Measurements from ENCODE around the gene TPRX1.
A peak's percentile ranks its signal among the peaks of the same experiment; 100 is the strongest.
"Not testable (repeated sequence)": the region's sequence is repeated elsewhere in the genome, so short reads cannot be mapped to it uniquely, and the experiment has no call there.

Gene TPRX1

GRCh38 chr19:47804451-47804850 lies at the start of gene TPRX1:
TPRX1 (minus strand) TSS chr19:47804551; CDS start chr19:47804539, 12 bp downstream.
- not testable (repeated sequence) for DNase-seq

DNA sequence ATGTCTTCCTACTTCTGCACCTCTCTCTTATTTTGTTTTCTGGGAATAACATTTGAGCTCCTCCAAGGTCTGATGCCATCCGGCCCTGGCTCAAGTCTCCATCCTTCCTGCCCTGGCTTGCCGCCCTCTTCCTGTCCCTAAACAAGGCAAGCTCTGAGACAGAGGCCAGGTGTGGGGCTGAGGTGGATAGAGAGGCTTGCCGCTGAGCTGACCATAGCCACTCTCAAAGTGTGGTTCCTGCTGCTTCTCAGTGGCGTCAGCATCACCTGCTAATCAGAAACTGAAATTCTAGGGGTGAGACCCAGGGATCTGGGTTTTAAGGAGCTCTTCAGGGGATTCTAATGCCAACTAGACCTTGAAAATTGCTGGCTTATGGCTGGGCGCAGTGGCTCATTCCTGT lies 48.7 kb upstream of the TPRX1 start:
- DNase-seq: no peak

DNA sequence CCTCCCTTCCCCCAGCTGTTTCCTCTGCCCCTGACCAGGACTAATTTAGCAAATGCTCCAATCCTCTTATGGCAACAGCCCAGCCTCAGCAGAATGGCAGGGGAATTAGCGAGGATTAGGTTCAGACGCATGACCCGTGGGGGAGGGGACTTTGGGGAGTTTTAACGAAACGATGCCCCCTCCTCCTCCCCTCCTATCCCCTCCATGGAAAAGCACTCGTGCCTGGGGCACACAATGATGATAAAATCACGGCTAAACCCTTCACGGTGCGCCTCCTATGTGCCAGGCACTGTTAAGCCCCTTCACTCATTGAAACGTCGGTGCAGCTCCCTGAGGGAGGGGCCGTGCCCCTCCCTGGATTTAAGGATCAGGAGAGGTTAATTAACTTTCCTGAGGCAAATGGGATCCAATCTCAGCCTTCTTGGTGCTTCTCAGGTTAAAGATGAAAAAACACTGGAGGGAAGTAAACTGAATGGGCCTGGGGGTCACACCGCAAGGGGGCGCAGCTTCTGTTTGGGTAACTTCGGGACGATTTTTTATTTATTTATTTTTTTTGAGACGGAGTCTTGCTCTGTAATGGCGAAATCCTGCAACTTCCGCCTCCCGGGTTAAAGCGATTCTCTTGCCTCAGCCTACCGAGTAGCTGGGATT lies 44.6 kb upstream of the TPRX1 start:
- DNase-seq: no peak

DNA sequence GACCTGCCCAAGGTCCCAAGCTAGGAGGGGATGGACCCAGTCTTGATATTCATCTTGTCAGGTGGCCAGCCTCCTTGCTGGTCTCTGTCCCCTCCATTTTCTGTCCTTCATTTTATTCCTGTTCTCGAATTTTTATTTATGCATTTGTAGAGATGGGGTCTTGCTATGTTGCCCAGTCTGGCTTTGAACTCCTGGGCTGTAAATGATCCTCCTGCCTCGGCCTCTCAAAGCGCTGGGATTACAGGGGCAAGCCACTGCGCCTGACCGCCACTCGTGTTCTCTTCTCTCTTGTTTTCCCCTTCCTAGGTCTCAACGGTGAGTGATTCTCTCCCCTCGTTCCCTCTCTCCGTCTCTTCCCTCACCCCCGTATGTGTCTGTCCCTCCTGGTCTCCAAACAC lies 44.1 kb upstream of the TPRX1 start:
- no peak for DNase-seq

- no peak for DNase-seq
Observed at GRCh38 chr19:47842941-47843340, 38.6 kb upstream of the TPRX1 start.

DNA sequence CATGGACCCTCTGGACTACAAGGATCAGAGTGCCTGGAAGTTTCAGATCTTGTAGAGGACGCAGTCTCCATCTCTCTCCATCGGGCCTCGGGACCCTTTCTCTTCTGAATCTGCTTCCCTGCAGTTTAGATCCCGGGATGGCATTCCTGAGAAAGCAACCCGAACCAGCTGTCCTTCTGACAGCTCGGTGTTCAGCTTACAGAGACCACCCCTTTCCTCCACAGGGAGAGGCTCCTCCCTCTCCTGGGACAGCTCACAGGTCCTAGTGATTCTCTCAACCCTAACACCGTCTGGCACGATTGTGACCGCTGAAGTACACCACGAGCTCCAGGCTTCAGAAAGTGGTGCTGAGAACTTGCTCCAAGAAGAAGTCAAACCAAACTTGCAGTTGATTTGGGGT lies 35.6 kb upstream of the TPRX1 start:
- DNase-seq: no peak

DNA sequence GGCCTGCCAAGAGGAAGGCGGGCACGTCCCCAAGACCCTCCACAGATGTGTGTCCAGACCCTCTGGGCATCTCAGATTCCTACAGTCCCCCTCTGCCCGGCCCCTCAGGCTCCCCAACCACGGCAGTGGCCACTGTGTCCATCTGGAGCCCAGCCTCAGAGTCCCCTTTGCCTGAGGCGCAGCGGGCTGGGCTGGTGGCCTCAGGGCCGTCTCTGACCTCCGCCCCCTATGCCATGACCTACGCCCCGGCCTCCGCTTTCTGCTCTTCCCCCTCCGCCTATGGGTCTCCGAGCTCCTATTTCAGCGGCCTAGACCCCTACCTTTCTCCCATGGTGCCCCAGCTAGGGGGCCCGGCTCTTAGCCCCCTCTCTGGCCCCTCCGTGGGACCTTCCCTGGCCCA lies 35.1 kb upstream of the TPRX1 start:
- DNase-seq: no peak

DNA sequence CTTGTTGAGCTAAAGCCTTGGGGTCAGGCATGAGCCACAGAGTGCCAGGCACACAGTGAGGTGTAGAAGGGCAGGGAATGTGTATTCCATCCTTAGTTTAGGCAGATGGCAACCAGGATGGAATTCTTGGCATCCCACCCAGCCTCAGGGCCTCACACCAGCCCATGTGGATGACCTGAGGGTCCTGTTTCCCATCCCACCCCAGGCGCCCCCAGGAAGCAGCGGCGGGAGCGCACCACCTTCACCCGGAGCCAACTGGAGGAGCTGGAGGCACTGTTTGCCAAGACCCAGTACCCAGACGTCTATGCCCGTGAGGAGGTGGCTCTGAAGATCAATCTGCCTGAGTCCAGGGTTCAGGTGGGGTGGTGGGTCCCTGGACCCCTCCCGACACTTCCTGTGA lies 31.7 kb upstream of the TPRX1 start:
- no peak for DNase-seq

DNA sequence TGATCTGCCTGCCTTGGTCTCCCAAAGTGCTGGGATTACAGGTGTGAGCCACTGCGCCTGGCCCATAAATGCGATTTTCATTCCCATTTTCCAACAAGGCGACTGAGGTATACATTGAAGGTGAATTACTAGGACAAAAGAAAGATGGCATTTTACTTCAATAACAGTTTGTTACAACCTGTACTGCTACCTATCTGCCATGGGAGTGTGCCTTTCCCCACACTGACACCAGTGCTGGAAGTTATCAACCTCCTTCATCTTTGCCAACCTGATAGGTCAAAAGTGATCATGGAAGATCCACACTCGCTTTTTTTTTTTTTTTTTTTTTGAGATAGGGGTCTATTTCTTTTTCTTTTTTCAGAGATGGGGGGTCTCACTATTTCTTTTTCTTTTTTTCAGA lies 28.4 kb upstream of the TPRX1 start:
- DNase-seq: no peak

GRCh38 chr19:47826800-47827199 lies 22.4 kb upstream of the TPRX1 start:
- DNase-seq: no peak

GRCh38 chr19:47824396-47824795 lies 20.0 kb upstream of the TPRX1 start:
- no peak for DNase-seq

DNA sequence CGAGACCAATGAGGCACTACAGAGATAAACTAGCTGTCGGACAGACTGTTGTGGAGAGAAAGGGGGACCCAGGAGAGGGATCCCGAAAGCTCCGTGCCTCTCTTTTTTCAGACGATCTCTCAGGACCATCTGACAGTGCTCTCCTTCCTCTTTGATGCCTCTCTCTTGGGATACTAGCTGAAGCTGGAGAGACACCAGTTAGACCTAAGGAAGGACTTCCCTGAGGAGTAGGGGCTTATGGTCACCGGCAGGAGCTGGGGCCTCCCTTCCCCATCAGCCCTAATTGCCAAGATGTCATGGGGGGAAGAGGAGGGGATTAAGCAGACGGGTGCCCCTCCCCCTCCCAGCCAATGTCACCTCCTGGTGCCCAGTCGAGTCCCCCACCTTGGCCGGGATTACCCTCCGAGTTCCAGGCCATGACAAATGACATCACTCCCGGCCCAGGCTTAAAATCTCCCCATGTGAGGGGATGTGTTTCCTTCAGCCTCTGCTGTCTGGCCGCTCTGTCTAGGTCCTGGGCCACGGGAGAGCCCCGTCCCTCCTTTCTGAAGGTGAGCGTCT lies 17.2 kb upstream of the TPRX1 start, which contains the start of gene CRX:
TSS of gene CRX (plus strand) at position 478 of the 561 bp plus-strand sequence. CDS start 12,507 bp downstream, outside the sequence.
- DNase-seq: no peak

GRCh38 chr19:47820410-47820809 lies 16.1 kb upstream of the TPRX1 start:
- no peak for DNase-seq

GRCh38 chr19:47819858-47820257 lies 15.5 kb upstream of the TPRX1 start:
- DNase-seq: no peak

GRCh38 chr19:47818221-47818620 lies 13.9 kb upstream of the TPRX1 start:
- not testable (repeated sequence) for DNase-seq

GRCh38 chr19:47816270-47816669 lies 11.9 kb upstream of the TPRX1 start:
- DNase-seq: not testable (repeated sequence)

DNA sequence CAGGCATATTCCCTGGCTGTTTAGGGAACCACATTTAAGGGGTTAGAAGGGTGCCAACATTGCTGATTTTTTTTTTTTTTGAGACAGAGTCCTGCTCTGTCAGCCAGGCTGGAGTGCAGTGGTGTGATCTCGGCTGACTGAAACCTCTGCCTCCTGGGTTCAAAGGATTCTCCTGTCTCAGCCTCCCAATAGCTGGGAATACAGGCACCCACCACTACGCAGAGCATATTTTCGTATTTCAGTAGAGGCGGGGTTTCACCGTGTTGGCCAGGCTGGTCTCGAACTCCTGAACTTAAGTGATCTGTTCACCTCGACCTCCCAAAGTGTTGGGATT lies 9.6 kb upstream of the TPRX1 start:
- DNase-seq: no peak

DNA sequence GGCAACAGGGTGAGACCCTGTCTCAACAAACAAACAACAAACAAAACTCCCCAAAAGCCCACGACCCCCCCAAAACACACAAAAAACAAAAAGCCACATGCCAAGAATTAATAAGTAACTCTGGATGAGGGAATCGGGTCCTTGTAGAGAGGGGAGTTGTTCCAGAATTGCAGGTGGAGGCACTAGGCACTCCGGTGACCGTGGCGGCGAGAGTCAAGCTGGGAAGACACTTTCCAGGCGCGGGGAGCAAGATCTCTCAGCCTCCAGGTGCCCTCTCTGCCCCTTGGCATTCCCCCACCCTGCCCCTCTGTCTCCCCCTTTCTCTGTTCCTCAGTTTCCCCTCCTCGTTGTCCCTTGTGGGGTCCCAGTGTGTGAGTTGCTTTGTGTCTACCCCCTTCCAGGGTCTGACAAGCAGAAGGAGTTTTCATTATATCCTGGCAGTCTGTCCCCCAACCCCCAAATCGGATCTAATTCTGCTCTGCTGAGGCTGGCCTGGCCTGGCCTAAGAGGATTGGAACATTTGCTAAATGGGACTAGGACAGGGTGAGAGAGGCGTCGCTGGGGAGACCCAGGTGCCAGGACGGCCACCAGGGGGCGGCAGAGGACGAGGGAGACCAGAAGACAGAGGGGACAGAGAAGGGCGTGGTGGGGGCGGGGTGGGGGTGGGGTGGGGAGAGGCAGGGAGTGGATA lies 9.1 kb upstream of the TPRX1 start:
- peak; percentile 26 for DNase-seq

DNA sequence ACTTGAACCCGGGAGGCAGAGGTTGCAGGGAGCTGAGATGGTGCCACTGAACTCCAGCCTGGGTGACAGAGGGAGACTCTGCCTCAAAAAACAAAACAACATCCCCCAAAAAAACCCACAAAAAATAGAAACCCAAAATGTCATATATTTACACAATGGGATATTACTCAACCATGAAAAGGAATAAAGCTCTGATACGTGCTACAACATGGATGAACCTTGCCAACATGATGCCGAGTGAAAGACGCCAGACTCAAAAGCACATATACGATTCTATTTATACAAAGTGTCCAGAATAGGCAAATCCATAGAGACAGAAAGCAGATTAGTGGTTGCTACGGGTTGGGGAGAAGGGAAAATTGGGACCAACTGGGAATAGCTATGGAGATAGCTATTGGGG lies 2.1 kb upstream of the TPRX1 start:
- no peak for DNase-seq

DNA sequence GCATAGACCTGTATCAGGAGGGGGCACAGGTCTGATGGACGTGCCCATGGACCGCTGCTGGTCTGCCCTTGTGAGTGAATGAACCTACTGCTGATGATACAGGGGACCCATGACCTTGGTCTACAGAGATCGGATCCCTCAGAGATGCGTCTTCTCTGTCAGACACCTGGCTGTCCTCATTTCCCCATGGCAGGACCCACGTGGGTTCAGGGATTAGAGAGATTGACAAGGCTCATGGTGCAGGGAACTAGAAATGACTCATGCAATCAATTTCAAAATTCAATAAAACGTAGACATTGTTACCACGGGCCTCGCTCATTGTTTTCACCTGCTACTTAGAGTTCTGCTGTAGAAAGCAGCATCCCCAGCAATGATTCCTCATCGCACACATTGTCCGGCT lies 962 bp upstream of the TPRX1 start:
- no peak for DNase-seq

DNA sequence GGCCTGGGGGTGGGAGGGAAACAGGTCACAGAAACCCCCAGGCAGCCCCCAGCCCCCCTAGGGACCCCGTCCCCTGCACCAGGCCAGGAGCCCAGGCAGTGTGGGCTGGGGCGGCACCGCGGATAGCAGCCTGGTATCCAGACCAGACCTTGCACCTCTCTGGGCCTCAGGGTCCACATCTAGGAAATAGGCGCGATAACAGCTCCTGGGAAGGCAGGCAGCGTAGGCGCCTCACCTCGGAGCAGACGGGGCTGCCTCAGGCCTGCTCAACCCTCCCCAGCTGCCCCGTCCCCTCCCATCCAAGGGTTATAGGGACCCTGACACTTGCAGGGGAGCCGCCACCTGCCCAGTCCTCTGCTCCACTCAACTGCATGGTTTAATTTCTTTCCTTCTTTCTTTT lies 680 bp downstream of the TPRX1 start:
- DNase-seq: not testable (repeated sequence)

DNA sequence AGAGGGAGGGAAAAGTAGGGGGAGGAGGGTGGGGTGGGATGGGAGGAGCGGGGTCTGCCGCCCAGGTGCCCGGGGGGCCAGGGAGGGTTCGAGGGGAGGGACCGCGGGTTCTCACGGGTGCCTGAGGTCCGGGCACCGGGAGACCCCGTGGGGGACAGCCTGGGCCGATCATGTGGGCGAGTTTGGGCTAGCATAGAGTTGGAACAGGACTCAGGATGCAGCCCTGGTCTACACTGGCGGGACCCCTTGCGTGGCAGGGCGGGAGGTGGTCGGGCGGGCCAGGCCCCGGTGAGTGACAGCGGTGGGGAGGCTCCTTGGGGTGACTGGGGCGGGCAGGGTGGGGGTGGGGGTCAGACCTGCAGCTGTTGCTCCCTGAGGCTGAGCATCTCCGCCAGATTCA lies 1.2 kb downstream of the TPRX1 start:
- not testable (repeated sequence) for DNase-seq

GRCh38 chr19:47802521-47803043 lies 1.8 kb downstream of the TPRX1 start:
- no peak for DNase-seq

DNA sequence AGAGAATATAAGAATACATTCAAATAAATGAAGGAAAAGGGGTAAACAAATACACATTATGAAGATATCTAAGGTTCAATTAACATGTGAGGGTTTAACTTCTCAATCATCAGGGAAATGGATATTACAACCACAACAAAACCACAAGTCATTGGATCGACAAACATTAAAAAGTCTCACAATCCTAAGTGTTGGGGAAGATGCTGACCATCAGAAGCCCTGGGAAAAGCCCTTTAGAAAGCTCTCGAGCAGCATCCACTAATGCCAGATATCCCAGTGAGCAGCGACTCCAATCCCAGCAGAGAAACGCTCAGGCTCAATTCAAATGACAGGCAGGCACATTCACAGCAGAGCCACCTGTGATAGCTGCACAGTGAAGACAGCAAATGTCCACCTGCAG lies 3.1 kb downstream of the TPRX1 start:
- no peak for DNase-seq

All from DMS79 treated with DMSO at 0.1 percent for 48 hours (cell line).